Loucy (cell line): ENCODE measurements around the gene ZNF396.

Source experiments
- EZH2phosphoT487 ChIP-seq: fragments of 200-600 bp; IDR thresholded peaks from 2 replicates; pipeline ENCODE4 v1.6.1; 2018; ENCODE audit warnings: antibody characterized with exemption, mild to moderate bottlenecking, moderate library complexity, borderline replicate concordance
- TF ChIP-seq, protein P1 (sequence below): fragments of 200-600 bp; sonication (generic); conservative IDR thresholded peaks from 2 replicates; pipeline ENCODE4 v1.5.1; 2014; ENCODE audit warnings: mild to moderate bottlenecking, antibody characterized with exemption, low read length

DNA sequence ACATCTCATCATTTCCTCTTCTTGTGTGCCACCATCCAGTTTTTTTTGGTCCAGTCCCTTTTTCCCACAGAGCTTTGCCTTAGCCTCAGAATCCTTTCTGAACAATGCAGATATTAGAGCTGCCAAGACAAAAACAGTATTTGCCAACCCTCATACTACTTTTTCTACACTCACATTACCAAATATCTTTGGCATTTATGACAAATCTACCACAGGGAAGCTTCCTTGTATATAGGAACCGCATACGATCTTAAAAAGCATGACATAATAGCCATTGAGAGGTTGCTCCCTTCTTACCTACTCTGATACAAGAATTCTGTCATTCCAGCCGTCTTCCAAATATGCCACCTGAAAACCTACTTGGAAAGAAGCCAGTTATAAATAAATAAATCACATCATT is 42.3 kb downstream of the ZNF396 start:
- TF ChIP-seq EZH2phosphoT487, result no peak
- TF ChIP-seq, protein P1, sequence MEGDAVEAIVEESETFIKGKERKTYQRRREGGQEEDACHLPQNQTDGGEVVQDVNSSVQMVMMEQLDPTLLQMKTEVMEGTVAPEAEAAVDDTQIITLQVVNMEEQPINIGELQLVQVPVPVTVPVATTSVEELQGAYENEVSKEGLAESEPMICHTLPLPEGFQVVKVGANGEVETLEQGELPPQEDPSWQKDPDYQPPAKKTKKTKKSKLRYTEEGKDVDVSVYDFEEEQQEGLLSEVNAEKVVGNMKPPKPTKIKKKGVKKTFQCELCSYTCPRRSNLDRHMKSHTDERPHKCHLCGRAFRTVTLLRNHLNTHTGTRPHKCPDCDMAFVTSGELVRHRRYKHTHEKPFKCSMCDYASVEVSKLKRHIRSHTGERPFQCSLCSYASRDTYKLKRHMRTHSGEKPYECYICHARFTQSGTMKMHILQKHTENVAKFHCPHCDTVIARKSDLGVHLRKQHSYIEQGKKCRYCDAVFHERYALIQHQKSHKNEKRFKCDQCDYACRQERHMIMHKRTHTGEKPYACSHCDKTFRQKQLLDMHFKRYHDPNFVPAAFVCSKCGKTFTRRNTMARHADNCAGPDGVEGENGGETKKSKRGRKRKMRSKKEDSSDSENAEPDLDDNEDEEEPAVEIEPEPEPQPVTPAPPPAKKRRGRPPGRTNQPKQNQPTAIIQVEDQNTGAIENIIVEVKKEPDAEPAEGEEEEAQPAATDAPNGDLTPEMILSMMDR, result no peak
